H1 (cell line): Measurements from ENCODE around the gene RHBDD1. TPM values are rescaled to one million over a fixed set of nuclear protein-coding genes. Genes with fewer than 3 reads are reported as not detected.

ENCODE experiments used
- HDAC2 ChIP-seq, 2 experiments: fragments of 300-600 bp in 1 of 2; sonication (generic) in 1 of 2; IDR thresholded peaks; 2 replicates each; pipeline ENCODE4 v1.6.1; 2011 to 2012; ENCODE audit warnings: low read depth in 2 of 2, low read length in 2 of 2, mild to moderate bottlenecking in 2 of 2, moderate library complexity in 2 of 2, borderline replicate concordance in 1 of 2, inconsistent platforms in 1 of 2
- SAP30 ChIP-seq: fragments of 300-600 bp; sonication (generic); IDR thresholded peaks from 2 replicates; pipeline ENCODE4 v1.7.1; 2012; ENCODE audit warnings: low read length, moderate library complexity, mild to moderate bottlenecking, inconsistent platforms; ENCODE audit not compliant: insufficient read depth, insufficient replicate concordance
- SP2 ChIP-seq: IDR thresholded peaks from 2 replicates; pipeline ENCODE4 v1.6.1; 2012; ENCODE audit warnings: mild to moderate bottlenecking, low read length, inconsistent platforms
- TAF7 ChIP-seq: optimal IDR thresholded peaks from 2 replicates; pipeline ENCODE3; 2011; ENCODE audit warnings: low read depth, mild to moderate bottlenecking, inconsistent platforms, low read length, moderate library complexity, borderline replicate concordance
- polyA plus RNA-seq, 7 experiments: library from polyadenylated mRNA; depleted of rRNA in 3 of 7; stranded (reverse) in 5 of 7; unstranded in 2 of 7; fragments of >200 nt in 5 of 7; fragments of 200-250 nt in 2 of 7; gene quantifications; 1 replicate in 5 of 7; 2 replicates in 1 of 7; 4 replicates in 1 of 7; pipeline versions ENCODE4 v1.2.1 to v1.2.3, GENCODE V29; 2011 to 2013; ENCODE audit warnings: missing spikeins in 2 of 7, mixed read lengths in 2 of 7
- total RNA-seq: library from RNA; stranded (reverse); fragmentation: NEBNext Ultra II Directional; extraction: Animal tissue kit (Norgen Biotek cat#: 25700); gene quantifications from 2 replicates; pipeline ENCODE4 v1.2.1, GENCODE V29; 2021
- TF ChIP-seq, protein P1 (sequence below): IDR thresholded peaks from 2 replicates; pipeline ENCODE4 v1.6.1; 2011; ENCODE audit warnings: low read length, improper control_type of control experiment
- TF ChIP-seq, protein P2 (sequence below): fragments of 300-600 bp; sonication (generic); IDR thresholded peaks from 2 replicates; pipeline ENCODE4 v1.7.1; 2012; ENCODE audit warnings: low read length, moderate library complexity, mild to moderate bottlenecking, inconsistent platforms; ENCODE audit not compliant: insufficient replicate concordance

RHBDD1 gene
- total and polyA plus RNA-seq, 2 of the 8 experiments (the other 6 are each of a cell fraction or from before 2014, with no cell fraction given), result 10.5 to 23.1 TPM

DNA sequence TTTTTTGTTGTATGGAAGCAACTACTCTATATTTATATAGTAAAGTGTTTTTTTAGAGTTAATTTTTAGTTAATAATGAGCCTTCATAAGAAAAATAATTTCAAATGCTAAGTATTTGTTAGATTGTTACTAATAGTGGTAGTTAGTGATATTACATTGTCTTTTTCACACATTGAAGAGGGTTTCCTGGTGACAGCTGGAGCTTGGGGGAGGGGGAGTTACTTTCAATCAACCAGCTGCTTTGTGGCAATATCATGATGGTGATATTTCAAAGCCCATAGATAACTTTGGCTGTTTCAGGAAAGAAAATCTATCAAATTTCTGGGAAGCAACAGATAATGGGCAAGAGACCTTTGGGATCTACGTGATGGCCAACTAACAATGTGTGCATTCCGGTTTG is 4.1 kb downstream of the RHBDD1 start (continued):
- no peak for TF ChIP-seq SP2
- no peak for TF ChIP-seq HDAC2 (IDR thresholded peaks at IDR 0.05; ENCODE audit: borderline replicate concordance in 1 of 2, low read depth in 2 of 2, low read length in 2 of 2)
- TF ChIP-seq, protein P1, sequence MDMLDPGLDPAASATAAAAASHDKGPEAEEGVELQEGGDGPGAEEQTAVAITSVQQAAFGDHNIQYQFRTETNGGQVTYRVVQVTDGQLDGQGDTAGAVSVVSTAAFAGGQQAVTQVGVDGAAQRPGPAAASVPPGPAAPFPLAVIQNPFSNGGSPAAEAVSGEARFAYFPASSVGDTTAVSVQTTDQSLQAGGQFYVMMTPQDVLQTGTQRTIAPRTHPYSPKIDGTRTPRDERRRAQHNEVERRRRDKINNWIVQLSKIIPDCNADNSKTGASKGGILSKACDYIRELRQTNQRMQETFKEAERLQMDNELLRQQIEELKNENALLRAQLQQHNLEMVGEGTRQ, result no peak
- no peak for TF ChIP-seq TAF7
- TF ChIP-seq, protein P2, sequence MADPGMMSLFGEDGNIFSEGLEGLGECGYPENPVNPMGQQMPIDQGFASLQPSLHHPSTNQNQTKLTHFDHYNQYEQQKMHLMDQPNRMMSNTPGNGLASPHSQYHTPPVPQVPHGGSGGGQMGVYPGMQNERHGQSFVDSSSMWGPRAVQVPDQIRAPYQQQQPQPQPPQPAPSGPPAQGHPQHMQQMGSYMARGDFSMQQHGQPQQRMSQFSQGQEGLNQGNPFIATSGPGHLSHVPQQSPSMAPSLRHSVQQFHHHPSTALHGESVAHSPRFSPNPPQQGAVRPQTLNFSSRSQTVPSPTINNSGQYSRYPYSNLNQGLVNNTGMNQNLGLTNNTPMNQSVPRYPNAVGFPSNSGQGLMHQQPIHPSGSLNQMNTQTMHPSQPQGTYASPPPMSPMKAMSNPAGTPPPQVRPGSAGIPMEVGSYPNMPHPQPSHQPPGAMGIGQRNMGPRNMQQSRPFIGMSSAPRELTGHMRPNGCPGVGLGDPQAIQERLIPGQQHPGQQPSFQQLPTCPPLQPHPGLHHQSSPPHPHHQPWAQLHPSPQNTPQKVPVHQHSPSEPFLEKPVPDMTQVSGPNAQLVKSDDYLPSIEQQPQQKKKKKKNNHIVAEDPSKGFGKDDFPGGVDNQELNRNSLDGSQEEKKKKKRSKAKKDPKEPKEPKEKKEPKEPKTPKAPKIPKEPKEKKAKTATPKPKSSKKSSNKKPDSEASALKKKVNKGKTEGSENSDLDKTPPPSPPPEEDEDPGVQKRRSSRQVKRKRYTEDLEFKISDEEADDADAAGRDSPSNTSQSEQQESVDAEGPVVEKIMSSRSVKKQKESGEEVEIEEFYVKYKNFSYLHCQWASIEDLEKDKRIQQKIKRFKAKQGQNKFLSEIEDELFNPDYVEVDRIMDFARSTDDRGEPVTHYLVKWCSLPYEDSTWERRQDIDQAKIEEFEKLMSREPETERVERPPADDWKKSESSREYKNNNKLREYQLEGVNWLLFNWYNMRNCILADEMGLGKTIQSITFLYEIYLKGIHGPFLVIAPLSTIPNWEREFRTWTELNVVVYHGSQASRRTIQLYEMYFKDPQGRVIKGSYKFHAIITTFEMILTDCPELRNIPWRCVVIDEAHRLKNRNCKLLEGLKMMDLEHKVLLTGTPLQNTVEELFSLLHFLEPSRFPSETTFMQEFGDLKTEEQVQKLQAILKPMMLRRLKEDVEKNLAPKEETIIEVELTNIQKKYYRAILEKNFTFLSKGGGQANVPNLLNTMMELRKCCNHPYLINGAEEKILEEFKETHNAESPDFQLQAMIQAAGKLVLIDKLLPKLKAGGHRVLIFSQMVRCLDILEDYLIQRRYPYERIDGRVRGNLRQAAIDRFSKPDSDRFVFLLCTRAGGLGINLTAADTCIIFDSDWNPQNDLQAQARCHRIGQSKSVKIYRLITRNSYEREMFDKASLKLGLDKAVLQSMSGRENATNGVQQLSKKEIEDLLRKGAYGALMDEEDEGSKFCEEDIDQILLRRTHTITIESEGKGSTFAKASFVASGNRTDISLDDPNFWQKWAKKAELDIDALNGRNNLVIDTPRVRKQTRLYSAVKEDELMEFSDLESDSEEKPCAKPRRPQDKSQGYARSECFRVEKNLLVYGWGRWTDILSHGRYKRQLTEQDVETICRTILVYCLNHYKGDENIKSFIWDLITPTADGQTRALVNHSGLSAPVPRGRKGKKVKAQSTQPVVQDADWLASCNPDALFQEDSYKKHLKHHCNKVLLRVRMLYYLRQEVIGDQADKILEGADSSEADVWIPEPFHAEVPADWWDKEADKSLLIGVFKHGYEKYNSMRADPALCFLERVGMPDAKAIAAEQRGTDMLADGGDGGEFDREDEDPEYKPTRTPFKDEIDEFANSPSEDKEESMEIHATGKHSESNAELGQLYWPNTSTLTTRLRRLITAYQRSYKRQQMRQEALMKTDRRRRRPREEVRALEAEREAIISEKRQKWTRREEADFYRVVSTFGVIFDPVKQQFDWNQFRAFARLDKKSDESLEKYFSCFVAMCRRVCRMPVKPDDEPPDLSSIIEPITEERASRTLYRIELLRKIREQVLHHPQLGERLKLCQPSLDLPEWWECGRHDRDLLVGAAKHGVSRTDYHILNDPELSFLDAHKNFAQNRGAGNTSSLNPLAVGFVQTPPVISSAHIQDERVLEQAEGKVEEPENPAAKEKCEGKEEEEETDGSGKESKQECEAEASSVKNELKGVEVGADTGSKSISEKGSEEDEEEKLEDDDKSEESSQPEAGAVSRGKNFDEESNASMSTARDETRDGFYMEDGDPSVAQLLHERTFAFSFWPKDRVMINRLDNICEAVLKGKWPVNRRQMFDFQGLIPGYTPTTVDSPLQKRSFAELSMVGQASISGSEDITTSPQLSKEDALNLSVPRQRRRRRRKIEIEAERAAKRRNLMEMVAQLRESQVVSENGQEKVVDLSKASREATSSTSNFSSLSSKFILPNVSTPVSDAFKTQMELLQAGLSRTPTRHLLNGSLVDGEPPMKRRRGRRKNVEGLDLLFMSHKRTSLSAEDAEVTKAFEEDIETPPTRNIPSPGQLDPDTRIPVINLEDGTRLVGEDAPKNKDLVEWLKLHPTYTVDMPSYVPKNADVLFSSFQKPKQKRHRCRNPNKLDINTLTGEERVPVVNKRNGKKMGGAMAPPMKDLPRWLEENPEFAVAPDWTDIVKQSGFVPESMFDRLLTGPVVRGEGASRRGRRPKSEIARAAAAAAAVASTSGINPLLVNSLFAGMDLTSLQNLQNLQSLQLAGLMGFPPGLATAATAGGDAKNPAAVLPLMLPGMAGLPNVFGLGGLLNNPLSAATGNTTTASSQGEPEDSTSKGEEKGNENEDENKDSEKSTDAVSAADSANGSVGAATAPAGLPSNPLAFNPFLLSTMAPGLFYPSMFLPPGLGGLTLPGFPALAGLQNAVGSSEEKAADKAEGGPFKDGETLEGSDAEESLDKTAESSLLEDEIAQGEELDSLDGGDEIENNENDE, result no peak
- TF ChIP-seq SAP30, result no peak
